Activated CD8-positive, alpha-beta T cell treated with anti-CD3 and anti-CD28 coated beads for 36 hours (primary cell): ENCODE data around the gene RGMB. TPM values are rescaled to one million over a fixed set of nuclear protein-coding genes. Genes with fewer than 3 reads are reported as not detected.

Experiments used
- ATAC-seq: fragments of 200-7000 bp; cut with Tn5 transposase; one replicate; pipeline ENCODE4 v1.10.0; 2021; ENCODE audit warnings: mild to moderate bottlenecking, moderate library complexity
- CTCF ChIA-PET: fragments of 350-600 bp; sonication (Branson Sonifier 250); formaldehyde crosslinking; loops from one replicate; lab custom pipeline; 2021; ENCODE audit warnings: antibody characterized with exemption; lab: Charles Lee
- POLR2A ChIA-PET: fragments of 350-600 bp; sonication (Branson Sonifier 250); formaldehyde crosslinking; loops from one replicate; lab custom pipeline; 2021; ENCODE audit warnings: antibody characterized with exemption; lab: Charles Lee
- DNase-seq: peaks from one replicate; pipeline ENCODE4 v3.0.0-alpha.2; 2020
- H3K27ac Mint-ChIP-seq: one replicate; pipeline ENCODE4 v1.8.0; 2021; ENCODE audit warnings: mild to moderate bottlenecking, mixed read lengths
- H3K27me3 Mint-ChIP-seq: one replicate; pipeline ENCODE4 v1.8.0; 2021; ENCODE audit warnings: mixed read lengths
- H3K36me3 Mint-ChIP-seq: one replicate; pipeline ENCODE4 v1.8.0; 2021; ENCODE audit warnings: low read depth, mixed read lengths
- H3K4me1 Mint-ChIP-seq: one replicate; pipeline ENCODE4 v1.8.0; 2021; ENCODE audit warnings: low read depth, mixed read lengths
- H3K4me3 Mint-ChIP-seq: one replicate; pipeline ENCODE4 v1.8.0; 2021; ENCODE audit warnings: mild to moderate bottlenecking, moderate library complexity, mixed read lengths
- H3K9me3 Mint-ChIP-seq: one replicate; pipeline ENCODE4 v1.8.0; 2021; ENCODE audit warnings: mixed read lengths
- CTCF ChIP-seq: fragments of 200-600 bp; IDR thresholded peaks from one replicate; pipeline ENCODE4 v1.8.0; 2022; ENCODE audit warnings: antibody characterized with exemption, mild to moderate bottlenecking
- intact Hi-C: fragments of 100-400 bp; cut with micrococcal nuclease; formaldehyde crosslinking; loops from one replicate; pipeline ENCODE4 v1.10.0; 2022
- total RNA-seq, 2 experiments: library from RNA; stranded (reverse); gene quantifications; one replicate each; pipeline ENCODE4 v1.2.3, GENCODE V29; 2021

RGMB gene
- total RNA-seq, 2 experiments from 2014 or later, result 1.6 to 1.9 TPM

DNA sequence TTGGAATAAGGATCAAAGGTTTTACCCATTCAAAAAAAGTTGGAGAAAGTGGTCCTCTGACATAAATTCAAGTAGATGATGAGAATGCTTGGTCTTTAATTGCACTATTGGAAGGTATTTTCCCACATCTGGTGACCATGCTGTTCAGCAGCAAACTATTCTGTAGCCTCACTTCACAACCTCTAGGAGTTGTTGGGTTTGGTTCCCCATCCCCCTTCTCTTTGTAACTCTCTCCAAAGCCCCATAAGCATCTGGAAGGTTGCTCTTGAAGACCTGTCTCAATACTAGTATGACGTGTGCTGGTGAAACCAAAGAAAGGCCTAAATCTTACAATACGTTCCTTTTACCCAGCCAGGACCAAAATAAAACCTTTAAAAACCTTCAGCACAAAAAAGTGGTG is 8.5 kb downstream of the RGMB start:
- H3K27ac Mint-ChIP-seq, result no peak overlapping the region
- no peak for TF ChIP-seq CTCF
- peaks cover 4% of the 10 kb centered on the region for H3K4me1 Mint-ChIP-seq
- ChIA-PET CTCF (interaction anchor here (17.9 kb wide), 1 partner anchor 11 kb away, joined by 228 read pairs; the partner anchor contains the start of gene RGMB), POLR2A (no interaction called here)
- no peak for DNase-seq
- peaks cover 7% of the 10 kb centered on the region for H3K27me3 Mint-ChIP-seq
- peaks cover 2% of the 10 kb centered on the region for H3K36me3 Mint-ChIP-seq
- H3K9me3 Mint-ChIP-seq, result no peaks in the 10 kb centered on the region
- ATAC-seq, result no peak
- H3K4me3 Mint-ChIP-seq, result no peak overlapping the region
- intact Hi-C loops, result no loop called here

DNA sequence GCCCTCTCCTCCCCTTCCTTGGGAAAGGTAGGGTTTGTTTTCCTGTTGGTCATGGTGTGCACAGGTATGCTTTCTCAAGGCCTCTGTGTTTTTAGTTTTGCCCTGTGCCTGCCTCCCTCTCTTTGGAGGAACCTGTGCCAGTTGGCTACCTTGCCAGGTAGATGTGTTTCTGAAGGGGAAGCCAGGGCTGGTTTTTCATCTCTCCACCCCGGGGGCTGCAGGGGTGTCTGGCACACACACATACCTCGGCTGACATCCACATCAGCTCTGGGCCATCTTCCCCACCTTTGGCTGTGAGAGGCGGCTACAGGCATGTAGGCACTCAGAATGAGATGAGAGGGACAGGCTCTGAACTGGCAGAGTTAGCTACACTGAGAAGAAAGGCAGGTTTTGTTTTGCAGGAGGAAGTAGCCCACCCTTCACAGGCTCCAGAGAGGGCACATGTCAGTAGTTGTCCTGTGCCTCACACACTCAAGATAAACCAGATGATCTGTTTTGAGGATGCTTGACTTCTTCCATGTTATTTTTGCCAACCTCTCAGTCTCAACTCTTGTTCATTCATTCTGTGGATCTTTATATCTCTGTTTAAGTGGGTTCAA is 9.7 kb downstream of the RGMB start:
- CTCF ChIA-PET, result interaction anchor here (17.9 kb wide), 1 partner anchor 12 kb away, joined by 228 read pairs; the partner anchor contains the start of gene RGMB
- Mint-ChIP-seq H3K4me3 (no peak overlapping the region), H3K27ac (no peak overlapping the region), H3K4me1 (peaks cover 4% of the 10 kb centered on the region), H3K36me3 (peaks cover 2% of the 10 kb centered on the region), H3K27me3 (peaks cover 1% of the 10 kb centered on the region), H3K9me3 (no peaks in the 10 kb centered on the region)
- no peak for TF ChIP-seq CTCF
- POLR2A ChIA-PET, result no interaction called here
- intact Hi-C loops, result no loop called here
- DNase-seq, result no peak
- no peak for ATAC-seq

GRCh38 chr5:98784411-98784810 is 10.9 kb downstream of the RGMB start:
- H3K4me1 Mint-ChIP-seq, result peaks cover 4% of the 10 kb centered on the region
- no peak for TF ChIP-seq CTCF
- CTCF ChIA-PET, result interaction anchor here (0.9 to 17.9 kb wide), 3 partner anchors 12 to 43 kb away, joined by 3 to 228 read pairs (median 8); partner anchors contain the start of gene RGMB
- peaks cover 1% of the 10 kb centered on the region for H3K27me3 Mint-ChIP-seq
- H3K27ac Mint-ChIP-seq, result no peak overlapping the region
- peaks cover 2% of the 10 kb centered on the region for H3K36me3 Mint-ChIP-seq
- ATAC-seq (no peak), DNase-seq (no peak)
- intact Hi-C loops, result no loop called here
- POLR2A ChIA-PET, result interaction anchor here (0.8 kb wide), 1 partner anchor 1295 kb away, joined by 3 read pairs; no protein-coding TSS in a partner anchor
- no peaks in the 10 kb centered on the region for H3K9me3 Mint-ChIP-seq
- H3K4me3 Mint-ChIP-seq, result no peak overlapping the region

- POLR2A ChIA-PET, result no interaction called here
Observed at GRCh38 chr5:98785244-98785643, 11.8 kb downstream of the RGMB start.

More at GRCh38 chr5:98785244-98785643, 11.8 kb downstream of the RGMB start:
- no peak for DNase-seq
- intact Hi-C loops, result no loop called here
- Mint-ChIP-seq H3K4me3 (no peak overlapping the region), H3K27ac (no peak overlapping the region), H3K4me1 (peaks cover 4% of the 10 kb centered on the region), H3K36me3 (peaks cover 2% of the 10 kb centered on the region), H3K9me3 (no peaks in the 10 kb centered on the region), H3K27me3 (no peaks in the 10 kb centered on the region)
- CTCF ChIA-PET, result interaction anchor here (0.8 to 17.9 kb wide), 4 partner anchors 11 to 1554 kb away, joined by 3 to 228 read pairs (median 16); partner anchors contain the start of gene RGMB
- ATAC-seq, result no peak
- no peak for TF ChIP-seq CTCF
